Sciatic nerve (tissue), 2 donors: Measurements from ENCODE around the gene SIRT1. TPM values are rescaled to one million over a fixed set of nuclear protein-coding genes. Genes with fewer than 3 reads are reported as not detected.
"Not testable (repeated sequence)": the region's sequence is repeated elsewhere in the genome, so short reads cannot be mapped to it uniquely, and the experiment has no call there.

ENCODE experiments used
- ATAC-seq: fragments of 200-7000 bp; cut with Tn5 transposase; one replicate; pipeline ENCODE4 v1.9.1; 2020; ENCODE audit warnings: mild to moderate bottlenecking, moderate library complexity
- DNase-seq: peaks from one replicate; pipeline ENCODE4 v3.0.0-alpha.2; 2020; ENCODE audit warnings: low spot score
- intact Hi-C: fragments of 100-400 bp; cut with DNase I; formaldehyde crosslinking; loops from one replicate; pipeline ENCODE4 v1.14.2; 2022
- total RNA-seq: library from RNA; stranded (reverse); fragmentation: NEBNext Ultra II Directional; extraction: Animal tissue kit (Norgen Biotek cat#: 25700); gene quantifications from one replicate; pipeline ENCODE4 v1.2.1, GENCODE V29; 2021
- donor health status: DM: no; HTN: no; CAD: no.
- donor health status: DM: no; HTN: no; CAD: no.

SIRT1 gene
- 35.8 TPM for total RNA-seq

DNA sequence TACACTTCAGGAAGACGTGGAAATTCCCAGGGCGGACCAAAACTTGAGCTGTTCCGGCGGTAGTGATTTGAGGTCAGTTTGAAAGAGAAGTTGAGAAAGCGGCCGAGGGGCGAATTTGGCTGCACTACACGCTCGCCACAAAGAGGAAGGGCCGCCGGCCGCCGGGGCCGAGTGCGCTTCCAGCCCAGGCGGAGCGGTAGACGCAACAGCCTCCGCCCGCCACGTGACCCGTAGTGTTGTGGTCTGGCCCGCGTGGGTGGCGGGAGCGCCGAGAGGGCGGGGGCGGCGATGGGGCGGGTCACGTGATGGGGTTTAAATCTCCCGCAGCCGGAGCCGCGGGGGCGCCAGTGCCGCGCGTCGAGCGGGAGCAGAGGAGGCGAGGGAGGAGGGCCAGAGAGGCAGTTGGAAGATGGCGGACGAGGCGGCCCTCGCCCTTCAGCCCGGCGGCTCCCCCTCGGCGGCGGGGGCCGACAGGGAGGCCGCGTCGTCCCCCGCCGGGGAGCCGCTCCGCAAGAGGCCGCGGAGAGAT, at the start of gene SIRT1:
TSS of gene SIRT1 (plus strand) at position 344 of the 529 bp plus-strand sequence. CDS start at position 410, 66 bp downstream.
- DNase-seq (peak; percentile 98), ATAC-seq (peak; percentile 98)
- intact Hi-C loops, result no loop called here

DNA sequence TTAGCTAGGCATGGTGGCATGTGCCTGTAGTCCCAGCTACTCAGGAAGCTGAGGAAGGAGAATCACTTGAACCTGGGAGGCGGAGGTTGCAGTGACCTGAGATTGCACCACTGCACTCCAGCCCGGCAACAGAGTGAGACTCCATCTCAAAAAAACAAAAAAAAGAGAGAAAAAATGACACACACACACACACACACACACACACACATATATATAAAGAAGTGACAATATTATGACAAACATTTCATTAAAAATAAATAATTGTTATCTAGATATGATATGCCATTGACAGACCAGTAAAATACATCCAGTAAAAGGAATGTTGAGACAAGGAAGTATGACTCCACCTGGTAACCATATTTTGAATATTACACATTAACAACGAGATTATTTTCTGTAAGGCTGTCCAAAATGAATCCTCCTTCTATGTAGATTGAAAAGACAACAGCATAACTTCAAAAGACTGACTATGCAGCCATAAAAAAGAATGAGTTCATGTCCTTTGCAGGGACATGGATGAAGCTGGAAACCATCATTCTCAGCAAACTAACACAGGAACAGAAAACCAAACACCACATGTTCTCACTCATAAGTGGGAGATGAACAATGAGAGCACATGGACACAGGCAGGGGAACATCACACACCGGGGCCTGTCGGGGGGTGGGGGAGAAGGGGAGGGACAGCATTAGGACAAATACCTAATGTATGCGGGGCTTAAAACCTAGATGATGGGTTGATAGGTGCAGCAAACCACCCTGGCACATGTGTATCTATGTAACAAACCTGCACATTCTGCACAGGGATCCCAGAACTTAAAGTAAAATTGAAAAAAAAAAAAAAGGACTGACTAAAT, 48.7 kb upstream of the SIRT1 start:
- intact Hi-C loops, ATAC-seq, DNase-seq: not testable (repeated sequence)

DNA sequence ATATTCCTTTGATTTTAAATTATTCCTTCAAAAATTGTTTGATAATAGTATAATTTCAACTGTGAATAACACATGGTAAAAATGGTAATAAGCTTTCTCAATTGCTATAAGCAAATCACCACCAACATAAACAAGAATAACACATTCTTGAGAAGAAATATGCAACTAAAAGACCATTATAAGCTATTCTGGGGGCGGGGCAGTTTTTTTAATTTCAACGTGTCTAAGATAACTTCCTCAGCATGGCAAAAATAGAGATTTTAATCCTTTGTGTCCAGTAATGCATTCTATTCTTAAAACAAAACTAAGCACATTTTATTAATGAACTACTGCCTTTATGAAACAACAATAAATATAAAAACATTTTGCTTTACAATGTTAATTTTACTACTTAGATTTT, 48.0 kb upstream of the SIRT1 start:
- intact Hi-C loops, result no loop called here
- ATAC-seq (no peak), DNase-seq (no peak)

DNA sequence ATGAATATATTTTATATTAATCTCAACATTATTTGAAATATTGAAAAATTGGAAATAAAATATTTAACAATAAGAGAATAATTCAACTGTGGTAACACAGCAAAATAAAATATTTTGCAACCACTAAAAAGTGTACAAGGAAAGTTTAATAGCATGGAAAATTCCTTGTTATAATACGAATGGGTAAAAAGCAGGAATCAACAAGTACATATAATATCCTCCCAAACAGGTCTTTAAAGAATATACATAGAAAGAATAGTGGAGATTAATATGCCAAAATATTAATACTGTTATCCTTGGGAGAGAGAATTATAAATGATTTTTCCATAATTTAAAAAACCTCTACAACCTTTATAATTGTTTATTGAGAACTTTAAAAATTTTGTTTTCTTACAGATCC, 47.5 kb upstream of the SIRT1 start:
- intact Hi-C loops, result no loop called here
- DNase-seq (no peak), ATAC-seq (no peak)

DNA sequence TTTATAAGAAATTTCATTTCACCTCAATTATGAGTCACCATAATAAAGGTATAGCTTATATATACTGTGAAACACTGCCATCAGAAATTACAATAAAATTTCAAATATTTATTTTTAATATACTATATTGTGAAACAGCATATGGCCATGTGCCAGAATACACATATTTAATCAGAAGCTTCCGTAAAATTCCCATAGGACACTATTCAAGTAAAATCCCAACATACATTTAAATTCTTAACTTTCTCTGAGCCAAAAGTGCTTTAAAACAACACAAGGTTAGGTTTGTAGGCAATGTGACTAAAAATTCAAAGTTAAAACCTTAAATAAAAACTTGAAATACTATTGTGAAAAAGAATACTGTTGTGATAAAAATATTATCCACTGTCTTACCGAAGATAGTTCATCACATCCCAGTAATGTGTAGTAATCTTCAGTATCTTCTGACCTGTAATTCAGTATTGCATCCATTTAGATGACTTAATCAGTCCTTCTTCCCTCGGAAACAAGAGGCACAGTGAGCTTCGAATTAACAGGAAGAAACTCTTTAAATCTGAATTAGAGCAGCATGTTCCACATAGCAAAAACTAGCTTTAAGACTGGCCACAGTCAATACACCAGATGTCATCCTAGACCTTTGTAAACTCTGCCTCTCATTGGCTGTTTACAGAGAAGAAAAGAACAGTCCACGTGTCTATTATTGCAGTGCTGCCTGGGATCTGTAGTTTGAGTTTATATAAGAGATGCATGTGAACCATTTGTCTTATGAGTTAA, 46.7 kb upstream of the SIRT1 start, which contains the start of gene DNAJC12:
TSS of gene DNAJC12 (minus strand) at position 648 of the 774 bp plus-strand sequence. CDS start at position 471, 177 bp downstream.
- ATAC-seq, result peak; percentile 91

DNA sequence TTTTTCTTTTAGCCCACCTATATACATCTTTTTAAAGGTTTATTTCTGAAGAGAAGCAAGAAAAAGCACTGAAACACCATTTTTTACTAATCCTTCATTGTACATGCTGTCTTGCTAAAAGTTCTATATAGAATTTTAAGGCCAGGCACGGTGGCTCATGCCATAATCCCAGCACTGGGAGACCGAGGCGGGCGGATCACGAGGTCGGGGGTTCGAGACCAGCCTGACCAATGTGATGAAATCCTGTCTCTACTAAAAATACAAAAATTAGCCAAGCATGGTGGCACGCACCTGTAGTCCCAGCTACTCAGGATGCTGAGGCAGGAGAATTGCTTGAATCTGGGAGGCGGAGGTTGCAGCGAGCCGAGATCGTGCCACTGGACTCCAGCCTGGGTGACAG, 44.9 kb upstream of the SIRT1 start:
- intact Hi-C loops, DNase-seq, ATAC-seq: not testable (repeated sequence)

More for the DNA sequence above, 46.7 kb upstream of the SIRT1 start, which contains the start of gene DNAJC12:
- no peak for DNase-seq
- intact Hi-C loops, result no loop called here

DNA sequence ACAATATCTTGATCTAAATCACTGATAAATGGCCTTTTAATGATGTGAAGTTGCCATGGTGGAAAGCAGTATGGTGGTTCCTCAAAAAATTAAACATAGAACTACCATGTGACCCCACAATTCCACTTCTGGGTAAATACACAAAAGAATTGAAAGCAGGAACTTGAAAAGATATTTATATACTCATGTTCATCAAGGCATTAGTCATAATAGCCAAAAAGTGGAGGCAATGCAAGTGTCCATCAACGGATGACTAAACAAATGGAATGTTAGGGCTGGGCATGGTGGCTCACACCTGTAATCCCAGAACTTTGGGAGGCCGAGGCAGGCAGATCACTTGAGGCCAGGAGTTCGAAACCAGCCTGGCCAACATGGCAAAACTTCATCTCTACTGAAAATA, 44.5 kb upstream of the SIRT1 start:
- no peak for ATAC-seq
- intact Hi-C loops, result no loop called here

DNA sequence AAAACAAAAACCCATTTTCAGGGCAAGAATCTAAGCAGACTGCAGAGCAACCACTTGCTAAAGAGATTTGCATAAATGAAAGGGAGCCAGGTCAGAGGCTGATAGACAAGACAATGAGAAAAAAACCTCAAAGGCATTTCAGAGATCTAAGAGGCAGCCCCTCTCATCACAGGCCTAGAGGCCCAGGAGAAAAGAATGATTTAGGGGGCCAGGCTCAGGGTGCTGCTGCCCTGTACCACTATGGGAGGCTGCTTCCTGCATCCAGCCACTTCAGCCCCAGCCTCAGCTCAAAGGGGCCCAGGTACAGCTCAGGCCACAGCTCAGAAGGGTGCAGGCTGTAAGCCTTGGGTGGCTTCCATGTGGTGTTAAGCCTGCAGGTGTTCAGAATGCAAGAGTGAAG, 42.7 kb upstream of the SIRT1 start:
- no peak for ATAC-seq
- no peak for DNase-seq
- intact Hi-C loops, result no loop called here

More for the DNA sequence above, 44.5 kb upstream of the SIRT1 start:
- no peak for DNase-seq

DNA sequence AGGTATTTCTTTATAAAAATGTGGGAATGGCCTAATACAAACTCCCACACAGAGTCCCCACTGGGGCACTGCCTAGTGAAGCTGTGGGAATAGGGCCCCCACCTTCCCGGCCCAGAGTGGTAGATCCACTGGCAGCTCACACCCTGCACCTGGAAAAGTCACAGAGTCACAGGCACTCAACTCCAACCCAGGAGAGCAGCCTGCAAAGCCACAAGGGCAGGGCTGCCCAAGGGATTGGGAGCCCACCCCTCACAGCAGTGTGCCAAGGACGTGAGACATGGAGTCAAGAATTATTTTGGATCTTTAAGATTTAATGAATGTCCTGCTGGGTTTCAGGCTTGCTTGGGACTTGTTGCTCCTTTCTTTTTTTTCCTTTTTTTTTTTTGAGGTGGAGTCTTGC, 41.2 kb upstream of the SIRT1 start:
- intact Hi-C loops, result no loop called here
- no peak for ATAC-seq
- no peak for DNase-seq

DNA sequence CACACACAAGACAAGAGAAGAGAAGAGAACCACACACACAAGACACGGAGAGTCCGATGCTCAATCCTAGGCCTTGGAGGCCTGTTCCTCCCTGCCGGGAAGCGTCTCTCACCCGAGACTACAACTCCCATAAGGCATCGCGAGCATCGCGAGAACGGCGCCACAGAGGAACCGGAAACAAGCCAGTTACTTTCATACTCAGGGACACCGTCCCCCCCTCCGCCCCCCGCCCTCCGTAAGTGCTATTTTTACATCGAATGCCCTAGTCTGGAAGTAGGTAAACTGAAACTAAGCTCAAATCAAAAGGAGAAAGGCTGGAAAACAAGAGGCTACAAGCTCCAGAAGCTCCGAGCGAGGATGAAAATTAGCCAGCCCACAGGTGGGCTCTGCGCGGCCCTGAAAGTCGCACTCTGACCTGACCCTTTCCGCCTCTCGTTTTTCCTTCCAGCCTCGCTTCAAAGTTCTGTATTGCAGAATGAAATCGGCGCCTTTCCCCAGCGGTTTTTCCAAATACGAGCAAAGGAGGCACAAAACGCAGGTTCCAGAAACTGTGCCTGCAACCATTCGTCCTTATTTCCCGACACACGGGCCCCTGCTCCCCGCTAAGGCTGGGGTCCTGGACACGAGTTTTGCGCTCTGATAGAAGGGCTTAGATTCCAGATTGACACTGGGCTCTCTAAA, 35.0 kb upstream of the SIRT1 start:
- ATAC-seq (peak; percentile 99), DNase-seq (peak; percentile 98)
- intact Hi-C loops, result no loop called here

DNA sequence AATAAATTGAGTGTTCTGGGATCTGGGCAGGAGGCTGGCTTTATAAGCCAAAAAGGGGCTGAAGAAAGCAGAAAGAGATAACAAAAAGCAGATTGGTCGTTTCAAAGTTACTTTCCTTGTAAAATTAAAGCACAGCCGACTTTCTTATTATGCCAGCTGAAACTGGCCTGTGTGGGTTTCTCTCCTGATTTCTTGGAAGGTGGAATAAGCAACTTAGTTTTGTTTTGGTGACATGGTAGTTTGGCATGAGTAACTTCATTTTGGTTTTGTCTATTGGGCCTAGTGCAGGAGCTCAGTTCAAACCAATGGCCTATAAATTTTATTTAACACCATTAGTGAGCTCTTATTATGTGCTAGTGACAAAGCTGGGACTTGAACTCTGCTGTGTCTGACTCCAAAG, 33.3 kb upstream of the SIRT1 start:
- intact Hi-C loops, result no loop called here
- ATAC-seq (no peak), DNase-seq (no peak)

DNA sequence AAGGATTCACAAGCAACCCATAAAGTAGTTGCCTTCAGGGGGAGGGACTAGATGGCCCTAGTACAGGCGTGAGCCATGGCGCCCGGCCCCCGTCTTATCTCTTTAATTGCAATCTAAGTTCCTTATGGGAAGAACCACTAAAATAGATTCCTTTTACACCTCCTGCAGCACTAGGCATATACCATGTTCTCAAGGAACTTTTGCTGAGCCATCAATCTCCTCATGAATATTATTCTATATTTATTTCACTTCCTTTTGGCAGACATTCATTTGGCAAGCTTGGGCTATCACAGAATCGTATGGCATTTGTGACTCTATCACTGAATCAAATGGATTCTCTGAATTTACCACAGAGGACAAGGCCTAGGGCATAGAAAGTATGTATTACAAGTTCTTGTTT, 31.7 kb upstream of the SIRT1 start:
- DNase-seq (no peak), ATAC-seq (no peak)
- intact Hi-C loops, result no loop called here

DNA sequence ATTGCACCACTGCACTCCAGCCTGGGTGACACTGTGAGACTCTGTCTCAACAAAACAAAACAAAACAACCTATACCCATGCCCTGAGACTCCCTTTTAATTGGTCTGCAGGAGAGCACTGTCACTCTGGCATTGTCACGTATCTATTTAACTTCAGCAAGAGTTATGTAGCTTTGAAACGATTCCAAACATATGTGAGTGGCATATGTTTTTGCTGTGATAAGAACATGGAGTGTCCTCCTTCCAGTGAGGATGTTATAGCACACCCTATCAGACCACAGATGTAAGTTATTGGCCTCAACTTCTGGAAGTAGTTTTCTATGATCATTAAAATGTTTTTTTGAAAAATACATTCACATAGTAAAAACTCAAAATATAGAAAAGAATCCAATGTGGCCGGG, 30.9 kb upstream of the SIRT1 start:
- intact Hi-C loops, result no loop called here
- no peak for DNase-seq
- ATAC-seq, result no peak

DNA sequence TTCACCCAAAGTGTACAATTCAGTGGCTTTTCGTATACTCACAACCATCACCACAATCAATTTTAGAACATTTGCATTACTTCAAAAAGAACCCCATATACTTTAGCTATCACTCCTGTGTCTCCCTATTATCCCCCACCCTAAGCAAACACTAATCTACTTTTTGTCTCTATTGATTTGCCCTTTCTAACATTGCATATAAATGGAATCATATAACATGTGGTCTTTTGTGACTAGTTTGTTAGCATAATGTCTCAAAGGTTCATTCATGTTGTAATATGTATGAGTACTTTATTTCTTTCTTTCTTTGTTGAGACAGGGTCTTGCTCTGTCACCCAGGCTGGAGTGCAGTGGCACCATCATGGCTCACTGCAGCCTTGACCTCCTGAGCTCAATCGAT, 25.5 kb upstream of the SIRT1 start:
- intact Hi-C loops, result no loop called here
- DNase-seq, result no peak
- ATAC-seq, result no peak

DNA sequence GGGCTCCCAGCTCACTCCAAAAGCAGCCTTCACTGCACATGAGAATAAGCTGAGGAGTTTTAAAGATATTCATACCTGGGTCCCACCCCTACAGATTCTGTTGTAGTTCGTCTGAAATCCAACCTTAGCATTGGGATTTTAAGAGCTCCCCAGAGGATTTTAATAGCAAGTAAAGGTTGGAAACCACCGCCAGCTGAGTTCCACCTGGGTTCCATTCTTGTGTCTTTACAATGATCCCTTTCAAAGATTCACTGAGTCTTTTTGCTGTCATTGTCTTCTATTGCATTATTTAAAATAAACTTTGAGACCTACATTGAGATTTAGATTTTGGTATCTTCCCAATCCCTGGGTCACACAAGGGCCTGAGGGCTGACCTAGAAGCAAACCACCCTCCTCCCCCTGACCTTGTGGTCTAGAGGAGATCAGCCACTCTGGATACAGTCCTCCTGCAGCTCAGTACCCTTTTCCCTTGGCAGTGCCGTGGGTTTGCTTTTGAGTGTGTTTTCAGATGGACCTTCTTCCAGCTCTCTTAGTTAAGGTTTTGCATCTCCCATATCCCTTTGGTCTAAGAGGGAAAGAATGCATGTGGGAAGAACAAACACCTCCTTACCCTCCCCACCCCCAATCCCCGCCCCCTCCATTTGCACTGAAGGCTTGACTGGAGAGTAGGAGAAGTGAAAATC, 22.6 kb upstream of the SIRT1 start:
- DNase-seq (no peak), ATAC-seq (no peak)
- intact Hi-C loops, result loop anchor here (10.0 kb wide), 1 partner anchor 293 kb away; no protein-coding TSS in a partner anchor

DNA sequence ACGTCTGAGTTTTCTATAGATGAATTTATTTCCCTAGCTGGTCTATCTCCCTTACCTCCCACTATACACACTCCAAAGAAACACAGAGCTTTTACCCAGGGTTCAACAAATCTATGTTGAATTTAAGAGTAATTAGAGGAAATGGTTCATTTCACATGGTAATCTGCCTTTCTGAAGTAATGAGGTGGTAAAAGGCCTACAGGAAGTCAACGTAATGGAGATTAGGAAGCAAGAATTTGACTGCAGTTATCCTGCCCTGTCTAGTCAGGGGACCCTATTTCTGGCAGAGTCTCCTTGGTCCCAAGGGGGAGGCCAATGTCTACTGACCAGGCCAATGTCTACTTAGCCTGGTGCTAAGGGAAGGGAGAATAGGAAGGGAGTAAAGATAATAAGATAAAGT, 21.4 kb upstream of the SIRT1 start:
- DNase-seq, result no peak
- ATAC-seq, result no peak
- intact Hi-C loops, result loop anchor here (10.0 kb wide), 1 partner anchor 292 kb away; no protein-coding TSS in a partner anchor

DNA sequence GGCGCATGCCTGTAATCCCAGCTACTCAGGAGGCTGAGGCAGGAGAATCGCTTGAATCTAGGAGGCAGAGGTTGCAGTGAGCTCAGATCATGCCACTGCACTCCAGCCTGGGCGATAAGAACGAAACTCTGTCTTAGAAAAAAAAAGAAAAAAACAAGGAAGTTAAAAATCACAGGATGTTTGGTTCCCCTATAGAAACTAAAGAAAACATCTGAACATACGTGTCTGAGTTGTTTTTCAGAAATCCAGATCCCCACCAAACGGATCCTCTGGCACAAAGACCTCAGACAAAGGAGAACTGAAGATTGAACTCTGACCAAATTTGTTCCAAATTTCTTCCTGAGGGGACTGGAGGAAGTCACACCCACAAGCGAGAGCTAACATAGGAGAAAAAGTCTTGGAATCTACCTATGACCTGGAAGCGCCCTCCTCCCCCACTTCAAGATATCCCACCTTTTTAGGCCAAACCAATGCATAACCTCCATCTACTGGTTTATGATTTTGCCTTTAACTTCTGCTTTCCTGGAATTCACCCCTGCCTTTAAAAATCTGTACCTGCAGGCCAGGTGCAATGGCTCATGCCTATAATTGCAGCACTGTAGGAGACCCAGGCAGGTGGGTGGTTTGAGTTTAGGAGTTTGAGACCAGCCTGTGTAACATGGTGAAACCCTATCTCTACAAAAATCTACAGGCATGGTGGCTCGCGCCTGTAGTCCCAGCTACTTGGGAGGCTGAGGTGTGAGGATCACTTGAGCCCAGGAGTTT, 19.7 kb upstream of the SIRT1 start:
- ATAC-seq (peak; percentile 30), DNase-seq (no peak)
- intact Hi-C loops, result loop anchor here (10.0 kb wide), 1 partner anchor 290 kb away; no protein-coding TSS in a partner anchor

DNA sequence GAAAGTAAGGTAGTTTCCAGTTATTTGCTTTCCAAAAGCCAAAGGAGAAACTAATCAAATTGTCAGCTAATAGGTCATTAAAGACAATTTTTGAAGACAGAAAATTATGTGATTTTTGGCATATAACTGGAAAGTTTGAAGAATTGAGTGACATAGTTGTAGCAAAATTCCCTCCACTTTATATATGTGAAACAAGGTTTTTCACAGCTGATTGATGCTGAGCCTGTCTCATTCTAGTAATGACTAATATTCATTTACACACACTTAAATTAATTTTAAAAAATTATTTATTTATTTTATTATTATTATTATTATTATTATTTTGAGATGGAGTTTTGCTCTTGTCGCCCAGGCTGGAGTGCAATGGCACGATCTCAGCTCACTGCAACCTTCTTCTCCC, 16.3 kb upstream of the SIRT1 start:
- ATAC-seq, result no peak
- intact Hi-C loops, result loop anchor here (10.0 kb wide), 1 partner anchor 287 kb away; no protein-coding TSS in a partner anchor
- DNase-seq, result no peak
